GM13977 (cell line): ENCODE data around the gene PARP1.

ENCODE experiments used
- DNase-seq: peaks from one replicate; pipeline ENCODE4 v3.0.0; 2012; ENCODE audit warnings: low spot score
- CTCF ChIP-seq: IDR thresholded peaks from 2 replicates; pipeline ENCODE4 v1.5.1; 2012; ENCODE audit warnings: mild to moderate bottlenecking, control low read depth; ENCODE audit not compliant: insufficient read depth; ENCODE audit errors: extremely low read depth, missing control alignments
- in situ Hi-C: fragments of 300-500 bp; cut with MboI; formaldehyde crosslinking; loops from one replicate; pipeline ENCODE4 v1.12.0; 2022; ENCODE audit warnings: low sequenced_read_pairs, low pct_unique_long_range_greater_than_20kb, mixed read lengths, inconsistent platforms; ENCODE audit not compliant: unreplicated experiment

Gene PARP1

DNA sequence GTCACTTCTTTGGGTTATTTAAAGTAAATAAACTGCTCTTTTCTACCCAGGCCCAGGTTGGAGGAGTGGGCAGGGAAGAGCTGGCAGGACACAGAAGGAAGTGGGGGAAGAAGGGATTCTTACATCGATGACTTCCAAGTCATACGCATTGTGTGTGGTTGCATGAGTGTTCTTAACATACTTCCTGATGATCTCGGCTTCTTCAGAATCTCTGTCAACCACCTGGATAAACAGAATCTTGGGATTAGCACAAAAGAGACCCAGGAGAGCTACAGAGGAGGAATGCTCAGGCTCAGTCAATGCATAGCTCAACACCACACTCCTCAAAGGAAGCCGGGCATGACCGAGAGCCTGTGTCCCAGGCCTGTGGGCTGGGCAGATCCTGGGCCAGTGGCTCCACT is 42.1 kb downstream of the PARP1 start:
- in situ Hi-C loops = no loop called here
- DNase-seq = no peak
- no peak for TF ChIP-seq CTCF

DNA sequence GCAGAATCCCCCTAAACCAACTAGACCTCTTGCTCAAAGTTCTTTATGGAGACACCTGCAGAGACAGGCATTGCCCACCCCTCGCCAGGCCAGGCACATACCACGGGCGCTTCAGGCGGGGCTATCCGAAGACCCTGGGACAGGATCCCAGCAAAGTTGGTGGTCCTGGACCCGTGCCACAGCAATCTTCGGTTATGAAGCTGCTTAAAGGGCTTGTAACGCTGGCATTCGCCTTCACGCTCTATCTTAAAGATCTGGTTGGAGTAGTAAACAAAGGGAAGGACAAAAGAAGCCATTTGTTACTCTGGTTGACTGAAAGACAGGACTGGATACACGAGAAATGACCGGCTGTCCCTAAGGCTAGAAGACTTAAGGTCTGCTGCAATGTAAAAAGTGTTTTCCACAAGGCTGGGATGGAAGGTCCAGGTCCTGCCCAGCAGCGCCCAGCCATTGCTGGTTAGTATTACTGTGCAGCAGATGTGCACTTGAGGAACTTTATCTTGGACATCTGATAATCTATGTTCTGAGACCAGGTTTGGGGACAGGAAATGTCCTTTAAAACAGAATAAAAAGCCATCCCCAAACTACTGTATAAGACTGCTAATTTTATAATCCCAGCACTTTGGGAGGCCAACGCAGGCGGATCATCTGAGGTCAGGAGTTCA is 42.9 kb downstream of the PARP1 start:
- in situ Hi-C loops = no loop called here
- no peak for DNase-seq
- no peak for TF ChIP-seq CTCF

DNA sequence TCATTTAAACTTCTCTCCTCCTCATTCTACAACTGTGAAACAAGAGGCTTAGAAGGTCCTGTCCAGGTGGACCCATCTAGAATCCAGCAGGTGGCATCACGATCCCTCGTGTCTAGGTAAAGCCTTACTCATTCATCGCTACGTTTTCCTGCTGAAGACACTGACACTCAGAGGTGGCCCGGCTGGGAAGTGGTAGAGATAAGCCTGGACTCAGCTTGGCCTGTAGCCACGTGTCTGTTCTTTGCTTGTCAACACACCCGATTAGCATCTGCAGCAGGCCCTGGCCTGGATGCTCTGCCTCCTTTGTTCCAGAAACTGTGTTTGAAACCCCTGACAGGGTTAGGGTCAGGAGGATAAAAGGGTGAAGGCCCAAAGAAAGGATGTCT is 43.4 kb downstream of the PARP1 start:
- no peak for TF ChIP-seq CTCF
- no peak for DNase-seq
- in situ Hi-C loops = no loop called here

DNA sequence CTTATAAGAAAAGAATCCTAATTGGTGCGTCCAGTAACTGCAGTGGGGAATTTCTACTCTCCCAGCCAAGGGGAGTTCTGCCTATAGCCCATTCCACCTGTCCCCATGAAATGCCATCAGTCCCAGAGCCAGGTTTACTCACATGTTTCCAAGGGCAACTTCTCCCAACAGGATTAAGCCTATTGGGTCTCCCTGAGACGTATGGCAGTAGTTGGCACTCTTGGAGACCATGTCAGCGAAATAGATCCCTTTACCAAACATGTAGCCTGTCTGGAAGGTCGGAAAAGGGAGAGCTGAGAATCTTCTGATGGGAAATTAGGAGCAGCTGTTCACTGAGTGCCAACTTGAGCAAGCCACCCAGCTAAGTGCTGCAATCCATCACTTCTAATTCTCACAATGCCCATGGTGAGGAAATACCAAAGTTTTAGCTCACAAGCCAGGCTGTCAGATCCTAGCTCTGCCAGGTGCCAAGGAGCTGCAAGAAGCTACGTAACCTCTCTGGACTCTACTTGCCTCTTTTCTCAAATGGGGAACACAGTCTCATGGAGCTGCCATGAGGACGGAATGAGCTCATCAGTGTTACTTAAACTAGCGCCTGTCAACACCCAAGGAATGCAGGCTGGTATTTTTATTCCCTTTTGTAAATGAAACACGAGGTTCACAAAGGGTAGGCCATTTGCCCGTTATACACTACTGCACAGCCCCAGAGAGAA is 43.9 kb downstream of the PARP1 start:
- in situ Hi-C loops = no loop called here
- no peak for DNase-seq
- TF ChIP-seq CTCF = no peak

GRCh38 chr1:226362891-226363447 is 44.9 kb downstream of the PARP1 start:
- no peak for DNase-seq
- no peak for TF ChIP-seq CTCF
- in situ Hi-C loops = no loop called here

- in situ Hi-C loops = no loop called here
- no peak for TF ChIP-seq CTCF
- no peak for DNase-seq
Measured at GRCh38 chr1:226362361-226362760, 45.5 kb downstream of the PARP1 start.
